GM23338 (cell line): ENCODE results near the gene MMP28. TPM values are rescaled to one million over a fixed set of nuclear protein-coding genes. Genes with fewer than 3 reads are reported as not detected.

Source experiments
- ATAC-seq: fragments of 200-7000 bp; cut with Tn5 transposase; 3 replicates; pipeline ENCODE4 v1.9.1; 2020
- DNase-seq: peaks from one replicate; pipeline ENCODE4 v3.0.0-alpha.2; 2015; ENCODE audit warnings: low spot score
- H2AFZ ChIP-seq: fragments of 200-600 bp; sonication (generic); 2 replicates; pipeline ENCODE4 v1.8.0; 2016; ENCODE audit warnings: antibody characterized with exemption, mild to moderate bottlenecking, moderate library complexity
- H3F3A ChIP-seq: fragments of 200-600 bp; sonication (generic); replicated peaks from 2 replicates; pipeline ENCODE4 v1.8.0; 2017; ENCODE audit warnings: antibody characterized with exemption, mixed run types, low read depth
- H3K27ac ChIP-seq: fragments of 200-600 bp; sonication (generic); 2 replicates; pipeline ENCODE4 v1.6.1; 2016; ENCODE audit warnings: low read depth
- H3K27me3 ChIP-seq: fragments of 200-600 bp; sonication (generic); 2 replicates; pipeline ENCODE4 v1.8.0; 2016; ENCODE audit warnings: mild to moderate bottlenecking, mixed run types, moderate library complexity; ENCODE audit not compliant: insufficient read depth
- H3K36me3 ChIP-seq: fragments of 200-600 bp; sonication (generic); 2 replicates; pipeline ENCODE4 v1.8.0; 2016; ENCODE audit warnings: mild to moderate bottlenecking; ENCODE audit not compliant: insufficient read depth
- H3K4me1 ChIP-seq: fragments of 200-600 bp; sonication (generic); 2 replicates; pipeline ENCODE4 v1.8.0; 2016; ENCODE audit warnings: mild to moderate bottlenecking, moderate library complexity; ENCODE audit not compliant: insufficient read depth
- H3K4me2 ChIP-seq: fragments of 200-600 bp; sonication (generic); 2 replicates; pipeline ENCODE4 v1.7.1; 2017; ENCODE audit warnings: mixed run types
- H3K4me3 ChIP-seq: fragments of 200-600 bp; sonication (generic); 2 replicates; pipeline ENCODE4 v1.6.1; 2016; ENCODE audit warnings: mixed run types
- H3K79me2 ChIP-seq: fragments of 200-600 bp; sonication (generic); replicated peaks from 2 replicates; pipeline ENCODE4 v1.8.0; 2017; ENCODE audit warnings: mild to moderate bottlenecking; ENCODE audit not compliant: insufficient read depth
- H3K9me2 ChIP-seq: fragments of 200-600 bp; sonication (generic); 2 replicates; pipeline ENCODE4 v1.8.0; 2017; ENCODE audit not compliant: insufficient read depth
- H4K20me1 ChIP-seq: fragments of 200-600 bp; sonication (generic); replicated peaks from 2 replicates; pipeline ENCODE4 v1.8.0; 2017; ENCODE audit warnings: mild to moderate bottlenecking; ENCODE audit not compliant: insufficient read depth
- H3K27ac Mint-ChIP-seq: 2 replicates; pipeline ENCODE4 v1.8.0; 2020; ENCODE audit warnings: inconsistent platforms, mild to moderate bottlenecking, moderate library complexity, mixed read lengths
- H3K27me3 Mint-ChIP-seq: 3 replicates; pipeline ENCODE4 v1.8.0; 2022; ENCODE audit warnings: low read depth, mild to moderate bottlenecking, moderate library complexity, mixed read lengths, inconsistent platforms; ENCODE audit not compliant: insufficient read depth, poor library complexity
- H3K36me3 Mint-ChIP-seq: 3 replicates; pipeline ENCODE4 v1.8.0; 2021; ENCODE audit warnings: low read depth, mild to moderate bottlenecking, inconsistent platforms, moderate library complexity, mixed read lengths
- H3K4me1 Mint-ChIP-seq: 3 replicates; pipeline ENCODE4 v1.8.0; 2020; ENCODE audit warnings: mild to moderate bottlenecking, inconsistent platforms, mixed read lengths
- H3K4me3 Mint-ChIP-seq: 3 replicates; pipeline ENCODE4 v1.8.0; 2021; ENCODE audit warnings: moderate library complexity, mild to moderate bottlenecking, inconsistent platforms, mixed read lengths
- H3K9me3 Mint-ChIP-seq: 3 replicates; pipeline ENCODE4 v1.8.0; 2020; ENCODE audit warnings: moderate library complexity, mild to moderate bottlenecking, inconsistent platforms, mixed read lengths
- CREB1 ChIP-seq: fragments of 250-450 bp; sonication (Bioruptor Pico); IDR thresholded peaks from 2 replicates; pipeline ENCODE4 v1.5.0; 2020; ENCODE audit warnings: low read depth, mild to moderate bottlenecking, moderate library complexity
- EZH2 ChIP-seq: fragments of 200-600 bp; sonication (generic); IDR thresholded peaks from one replicate; pipeline ENCODE4 v1.8.0; 2017; ENCODE audit warnings: antibody characterized with exemption, mild to moderate bottlenecking, low read depth; ENCODE audit not compliant: unreplicated experiment
- EZH2phosphoT487 ChIP-seq: fragments of 200-600 bp; sonication (generic); IDR thresholded peaks from one replicate; pipeline ENCODE4 v1.8.1; 2018; ENCODE audit warnings: antibody characterized with exemption; ENCODE audit not compliant: unreplicated experiment
- JUNB ChIP-seq: IDR thresholded peaks from one replicate; pipeline ENCODE4 v1.6.1; 2016; ENCODE audit warnings: antibody characterized with exemption; ENCODE audit not compliant: unreplicated experiment
- NANOG ChIP-seq: IDR thresholded peaks from 2 replicates; pipeline ENCODE4 v1.6.1; 2016; ENCODE audit warnings: antibody characterized with exemption, borderline replicate concordance
- POLR2AphosphoS5 ChIP-seq: IDR thresholded peaks from 2 replicates; pipeline ENCODE4 v1.6.1; 2016; ENCODE audit warnings: antibody characterized with exemption, low read depth
- REST ChIP-seq: IDR thresholded peaks from one replicate; pipeline ENCODE4 v1.6.1; 2018; ENCODE audit warnings: antibody characterized with exemption; ENCODE audit not compliant: unreplicated experiment
- STAT1 ChIP-seq: IDR thresholded peaks from one replicate; pipeline ENCODE4 v1.6.1; 2016; ENCODE audit warnings: antibody characterized with exemption; ENCODE audit not compliant: unreplicated experiment
- ZNF114 ChIP-seq: fragments of 250-450 bp; sonication (Bioruptor Pico); IDR thresholded peaks from 2 replicates; pipeline ENCODE4 v1.5.0; 2020; ENCODE audit warnings: mild to moderate bottlenecking, moderate library complexity
- ZNF331 ChIP-seq: fragments of 250-450 bp; sonication (Bioruptor Pico); IDR thresholded peaks from 2 replicates; pipeline ENCODE4 v1.5.0; 2020; ENCODE audit warnings: low read depth, mild to moderate bottlenecking, moderate library complexity
- polyA plus RNA-seq: library from polyadenylated mRNA; unstranded; fragments of >200 nt; fragmentation: Nextera tagmentation; extraction: Ambion mirVana; gene quantifications from 2 replicates; pipeline ENCODE4 v1.2.1, GENCODE V29; 2016
- total RNA-seq: library from RNA; depleted of rRNA; stranded (reverse); fragments of >200 nt; shearing (Covaris generic); gene quantifications from 2 replicates; pipeline ENCODE4 v1.2.3, GENCODE V29; 2014
- TF ChIP-seq, protein P1 (sequence below): IDR thresholded peaks from 2 replicates; pipeline ENCODE4 v1.6.1; 2016; ENCODE audit warnings: antibody characterized with exemption
- TF ChIP-seq, protein P2 (sequence below), 2 experiments: fragments of 200-600 bp in 1 of 2; sonication (generic) in 1 of 2; conservative IDR thresholded peaks; 2 replicates each; pipeline versions ENCODE4 v1.5.1 to v1.6.1; 2016 to 2017; ENCODE audit warnings: antibody characterized with exemption in 2 of 2, low read depth in 2 of 2, mild to moderate bottlenecking in 2 of 2, moderate library complexity in 1 of 2

The MMP28 gene
- total and polyA plus RNA-seq, 2 experiments from 2014 or later = not detected

GRCh38 chr17:35738519-35739133, 56.8 kb downstream of the MMP28 start:
- no peak overlapping the region for H3K4me3 ChIP-seq
- Mint-ChIP-seq H3K4me1 (peaks cover 12% of the 10 kb centered on the region), H3K36me3 (0 out of 3 replicates have a peak, but pooled peaks cover 8% of the 10 kb centered on the region), H3K9me3 (peaks cover 12% of the 10 kb centered on the region; the same call in 2 of the 3 replicates), H3K4me3 (no peak overlapping the region), H3K27ac (no peak overlapping the region), H3K27me3 (peaks cover 30% of the 10 kb centered on the region)
- no peak overlapping the region for H3K4me2 ChIP-seq
- H3K36me3 ChIP-seq = no peaks in the 10 kb centered on the region
- peaks cover 6% of the 10 kb centered on the region; the same call in 1 of the 2 replicates for H3K9me2 ChIP-seq
- DNase-seq = no peak
- H3K27ac ChIP-seq = no peak overlapping the region
- H4K20me1 ChIP-seq = no peaks in the 10 kb centered on the region; the same call in 1 of the 2 replicates
- peaks cover 6% of the 10 kb centered on the region; the same call in 1 of the 2 replicates for H3F3A ChIP-seq
- peaks cover 55% of the 10 kb centered on the region for H3K27me3 ChIP-seq
- H3K4me1 ChIP-seq = peaks cover 4% of the 10 kb centered on the region; the same call in 1 of the 2 replicates
- H2AFZ ChIP-seq = no peak overlapping the region
- ATAC-seq = no peak
- no peaks in the 10 kb centered on the region for H3K79me2 ChIP-seq
- TF ChIP-seq, protein P1, sequence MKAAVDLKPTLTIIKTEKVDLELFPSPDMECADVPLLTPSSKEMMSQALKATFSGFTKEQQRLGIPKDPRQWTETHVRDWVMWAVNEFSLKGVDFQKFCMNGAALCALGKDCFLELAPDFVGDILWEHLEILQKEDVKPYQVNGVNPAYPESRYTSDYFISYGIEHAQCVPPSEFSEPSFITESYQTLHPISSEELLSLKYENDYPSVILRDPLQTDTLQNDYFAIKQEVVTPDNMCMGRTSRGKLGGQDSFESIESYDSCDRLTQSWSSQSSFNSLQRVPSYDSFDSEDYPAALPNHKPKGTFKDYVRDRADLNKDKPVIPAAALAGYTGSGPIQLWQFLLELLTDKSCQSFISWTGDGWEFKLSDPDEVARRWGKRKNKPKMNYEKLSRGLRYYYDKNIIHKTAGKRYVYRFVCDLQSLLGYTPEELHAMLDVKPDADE = no peak
- TF ChIP-seq POLR2AphosphoS5 (no peak), JUNB (no peak), EZH2 (no peak), NANOG (no peak)

DNA sequence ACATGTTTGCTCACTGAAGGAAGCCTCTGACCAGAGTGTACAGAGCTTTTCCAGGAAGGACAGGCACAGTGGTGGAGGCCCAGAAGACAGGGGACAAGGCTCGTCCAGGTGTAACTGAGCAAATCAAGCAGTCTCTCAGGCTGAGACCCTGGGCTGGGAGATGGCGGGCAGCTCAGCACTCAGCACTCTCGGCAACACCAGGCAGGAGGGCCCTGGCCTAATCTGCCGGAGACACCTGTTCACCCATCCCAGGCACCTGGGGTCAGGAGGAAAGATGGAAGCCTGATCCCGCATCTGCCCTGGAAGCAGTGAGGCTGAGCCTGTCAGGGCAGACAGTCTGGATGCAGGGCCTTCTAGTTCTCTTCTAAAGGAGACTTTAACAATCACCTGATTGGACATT, 59.2 kb downstream of the MMP28 start:
- H3K4me3 ChIP-seq = no peak overlapping the region
- no peaks in the 10 kb centered on the region for H3K36me3 ChIP-seq
- peaks cover 27% of the 10 kb centered on the region for H3K27me3 Mint-ChIP-seq
- H3F3A ChIP-seq = peaks cover 6% of the 10 kb centered on the region; the same call in 1 of the 2 replicates
- H3K9me3 Mint-ChIP-seq = peaks cover 12% of the 10 kb centered on the region; the same call in 2 of the 3 replicates
- no peaks in the 10 kb centered on the region; the same call in 1 of the 2 replicates for H4K20me1 ChIP-seq
- ATAC-seq (no peak), DNase-seq (no peak)
- no peak overlapping the region for H3K27ac ChIP-seq
- peaks cover 6% of the 10 kb centered on the region; the same call in 1 of the 2 replicates for H3K9me2 ChIP-seq
- H3K36me3 Mint-ChIP-seq = 0 out of 3 replicates have a peak, but pooled peaks cover 8% of the 10 kb centered on the region
- no peak overlapping the region for H2AFZ ChIP-seq
- H3K4me1 Mint-ChIP-seq = peaks cover 7% of the 10 kb centered on the region; the same call in 2 of the 3 replicates
- H3K4me1 ChIP-seq = peaks cover 5% of the 10 kb centered on the region
- H3K4me3 Mint-ChIP-seq = no peak overlapping the region
- H3K4me2 ChIP-seq = no peak overlapping the region
- no peaks in the 10 kb centered on the region for H3K79me2 ChIP-seq
- peaks cover 41% of the 10 kb centered on the region for H3K27me3 ChIP-seq
- H3K27ac Mint-ChIP-seq = no peak overlapping the region
- no peak for TF ChIP-seq REST
- TF ChIP-seq, protein P1 = no peak
- no peak for TF ChIP-seq NANOG
- no peak for TF ChIP-seq POLR2AphosphoS5
- TF ChIP-seq, protein P2, sequence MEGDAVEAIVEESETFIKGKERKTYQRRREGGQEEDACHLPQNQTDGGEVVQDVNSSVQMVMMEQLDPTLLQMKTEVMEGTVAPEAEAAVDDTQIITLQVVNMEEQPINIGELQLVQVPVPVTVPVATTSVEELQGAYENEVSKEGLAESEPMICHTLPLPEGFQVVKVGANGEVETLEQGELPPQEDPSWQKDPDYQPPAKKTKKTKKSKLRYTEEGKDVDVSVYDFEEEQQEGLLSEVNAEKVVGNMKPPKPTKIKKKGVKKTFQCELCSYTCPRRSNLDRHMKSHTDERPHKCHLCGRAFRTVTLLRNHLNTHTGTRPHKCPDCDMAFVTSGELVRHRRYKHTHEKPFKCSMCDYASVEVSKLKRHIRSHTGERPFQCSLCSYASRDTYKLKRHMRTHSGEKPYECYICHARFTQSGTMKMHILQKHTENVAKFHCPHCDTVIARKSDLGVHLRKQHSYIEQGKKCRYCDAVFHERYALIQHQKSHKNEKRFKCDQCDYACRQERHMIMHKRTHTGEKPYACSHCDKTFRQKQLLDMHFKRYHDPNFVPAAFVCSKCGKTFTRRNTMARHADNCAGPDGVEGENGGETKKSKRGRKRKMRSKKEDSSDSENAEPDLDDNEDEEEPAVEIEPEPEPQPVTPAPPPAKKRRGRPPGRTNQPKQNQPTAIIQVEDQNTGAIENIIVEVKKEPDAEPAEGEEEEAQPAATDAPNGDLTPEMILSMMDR (conservative IDR thresholded peaks at IDR 0.05; ENCODE audit: low read depth in 2 of 2) = no peak
- no peak for TF ChIP-seq STAT1
- TF ChIP-seq EZH2phosphoT487 = no peak
- no peak for TF ChIP-seq CREB1 (CRISPR knock-in tag)
- TF ChIP-seq EZH2 = no peak
- TF ChIP-seq ZNF331 (CRISPR knock-in tag) = no peak
- no peak for TF ChIP-seq ZNF114 (CRISPR knock-in tag)
